Keratinocyte (primary cell): ENCODE measurements around the gene HEATR1.

Experiments used
- CTCF ChIP-seq, 3 experiments: IDR thresholded peaks in 1 of 3; conservative IDR thresholded peaks in 1 of 3; optimal IDR thresholded peaks in 1 of 3; 2 replicates in 2 of 3; 3 replicates in 1 of 3; pipeline versions ENCODE3 to v1.5.1; 2011; ENCODE audit warnings: low read length in 3 of 3, mild to moderate bottlenecking in 3 of 3, moderate library complexity in 2 of 3, control low read depth in 1 of 3, inconsistent platforms in 1 of 3; ENCODE audit not compliant: insufficient read depth in 2 of 3; ENCODE audit errors: extremely low read depth in 1 of 3
- EZH2 ChIP-seq: IDR thresholded peaks from one replicate; pipeline ENCODE4 v1.6.1; 2012; ENCODE audit warnings: inconsistent platforms, mild to moderate bottlenecking, low read length, moderate library complexity

GRCh38 chr1:236636017-236636416 lies 31.7 kb upstream of the HEATR1 start:
- no peak for TF ChIP-seq CTCF (optimal IDR thresholded peaks at IDR 0.05 in 1 of 3, IDR thresholded peaks at IDR 0.05 in 1 of 3, conservative IDR thresholded peaks at IDR 0.05 in 1 of 3; ENCODE audit: extremely low read depth in 1 of 3, insufficient read depth in 2 of 3, low read length in 3 of 3)
- no peak for TF ChIP-seq EZH2
